H54 (cell line): ENCODE results near the gene CEP112.

ENCODE experiments used
- DNase-seq: peaks from one replicate; pipeline ENCODE4 v3.0.0; 2011; ENCODE audit warnings: low spot score, mixed read lengths; ENCODE audit not compliant: insufficient read length
- FAIRE-seq: peaks from 3 replicates; lab custom pipeline; 2011; peaks lifted over from hg19 to GRCh38; lab: Jason Lieb, UNC
- POLR2A ChIP-seq: IDR thresholded peaks from 2 replicates; pipeline ENCODE4 v1.6.1; 2011; ENCODE audit warnings: low read depth, mild to moderate bottlenecking, low read length

CEP112 gene

DNA sequence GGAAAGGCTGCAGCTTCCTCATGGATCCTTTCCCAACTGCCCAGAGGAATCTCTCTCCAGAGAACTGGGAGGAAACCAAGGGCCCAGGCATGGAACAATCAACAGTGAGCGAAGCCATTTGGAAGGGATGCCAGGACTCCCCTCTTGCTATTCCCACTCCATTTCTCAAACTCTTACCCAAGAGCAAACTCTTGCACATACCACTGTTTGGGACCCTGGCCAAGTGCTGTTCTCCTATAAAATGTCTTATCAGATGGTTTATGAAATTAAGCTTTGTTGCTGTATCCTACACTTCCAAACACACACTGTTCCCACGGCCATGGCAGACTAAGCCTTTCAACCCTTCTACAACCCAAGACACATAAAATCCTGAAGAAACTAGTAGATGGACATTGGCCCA lies 582.2 kb downstream of the CEP112 start:
- no peak for FAIRE-seq
- no peak for TF ChIP-seq POLR2A
- DNase-seq: no peak

- DNase-seq: no peak
- TF ChIP-seq POLR2A: no peak
- no peak for FAIRE-seq
These were observed 582.6 kb downstream of the CEP112 start for GRCh38 chr17:65609286-65609685.

GRCh38 chr17:65604070-65604469 lies 587.9 kb downstream of the CEP112 start:
- no peak for FAIRE-seq
- DNase-seq: no peak
- TF ChIP-seq POLR2A: no peak

- no peak for TF ChIP-seq POLR2A
- FAIRE-seq (no peak), DNase-seq (no peak)
These were observed 590.1 kb downstream of the CEP112 start for GRCh38 chr17:65601881-65602280.

GRCh38 chr17:65601145-65601544 lies 590.8 kb downstream of the CEP112 start:
- TF ChIP-seq POLR2A: no peak
- FAIRE-seq (no peak), DNase-seq (no peak)

DNA sequence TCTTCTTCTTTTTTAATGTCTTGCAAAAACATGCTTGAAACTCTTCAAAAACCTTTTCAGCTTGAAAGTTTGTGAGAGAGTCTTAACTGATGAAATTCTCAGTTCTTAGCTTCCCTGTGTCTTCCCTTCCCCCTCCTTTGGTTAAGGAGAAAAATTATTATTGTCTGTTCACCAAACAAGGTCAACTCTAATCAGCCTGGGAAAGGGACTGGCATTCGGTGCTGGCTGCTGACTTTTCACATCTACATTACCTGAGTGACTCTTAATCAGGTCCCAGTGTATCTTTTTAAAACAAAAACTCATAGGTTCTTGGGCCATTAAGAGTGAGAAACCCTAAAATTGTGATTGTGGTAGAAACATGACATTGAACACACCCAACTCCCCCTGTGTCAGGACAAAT lies 591.4 kb downstream of the CEP112 start:
- TF ChIP-seq POLR2A: no peak
- no peak for DNase-seq
- no peak for FAIRE-seq

GRCh38 chr17:65599650-65600049 lies 592.3 kb downstream of the CEP112 start:
- DNase-seq (no peak), FAIRE-seq (no peak)
- no peak for TF ChIP-seq POLR2A

GRCh38 chr17:65598746-65599145 lies 593.2 kb downstream of the CEP112 start:
- DNase-seq (no peak), FAIRE-seq (no peak)
- no peak for TF ChIP-seq POLR2A

DNA sequence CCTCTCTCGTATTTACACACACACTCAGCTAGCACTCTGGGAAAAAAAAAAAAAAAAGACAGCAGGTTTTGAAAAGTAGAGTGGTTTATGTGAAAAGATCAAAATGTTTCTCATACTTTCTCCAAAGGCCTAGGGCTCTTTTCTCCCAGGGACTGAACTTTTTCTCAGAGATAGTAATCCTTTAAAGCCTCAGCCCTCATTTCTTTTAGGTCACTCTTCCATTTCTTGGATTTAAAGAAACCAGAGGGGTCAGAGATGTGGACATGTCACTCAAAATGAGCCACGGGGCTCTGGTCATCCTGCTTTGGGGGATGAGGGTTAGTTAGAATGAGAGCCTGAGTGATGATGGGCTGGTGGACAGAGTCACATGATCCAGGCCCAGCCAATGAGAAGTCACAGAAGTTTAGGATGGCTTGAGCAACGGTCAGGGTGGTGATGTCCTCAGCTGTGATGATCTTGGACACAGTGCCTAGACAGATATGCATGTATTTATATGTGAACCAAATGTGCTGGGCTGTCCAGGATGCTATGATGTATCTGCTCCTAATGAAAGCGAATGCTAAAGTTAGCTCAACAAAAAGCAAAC lies 596.8 kb downstream of the CEP112 start:
- TF ChIP-seq POLR2A: no peak
- DNase-seq (no peak), FAIRE-seq (no peak)

- no peak for FAIRE-seq
- no peak for TF ChIP-seq POLR2A
- DNase-seq: no peak
These were observed 597.8 kb downstream of the CEP112 start for GRCh38 chr17:65593855-65594845.

DNA sequence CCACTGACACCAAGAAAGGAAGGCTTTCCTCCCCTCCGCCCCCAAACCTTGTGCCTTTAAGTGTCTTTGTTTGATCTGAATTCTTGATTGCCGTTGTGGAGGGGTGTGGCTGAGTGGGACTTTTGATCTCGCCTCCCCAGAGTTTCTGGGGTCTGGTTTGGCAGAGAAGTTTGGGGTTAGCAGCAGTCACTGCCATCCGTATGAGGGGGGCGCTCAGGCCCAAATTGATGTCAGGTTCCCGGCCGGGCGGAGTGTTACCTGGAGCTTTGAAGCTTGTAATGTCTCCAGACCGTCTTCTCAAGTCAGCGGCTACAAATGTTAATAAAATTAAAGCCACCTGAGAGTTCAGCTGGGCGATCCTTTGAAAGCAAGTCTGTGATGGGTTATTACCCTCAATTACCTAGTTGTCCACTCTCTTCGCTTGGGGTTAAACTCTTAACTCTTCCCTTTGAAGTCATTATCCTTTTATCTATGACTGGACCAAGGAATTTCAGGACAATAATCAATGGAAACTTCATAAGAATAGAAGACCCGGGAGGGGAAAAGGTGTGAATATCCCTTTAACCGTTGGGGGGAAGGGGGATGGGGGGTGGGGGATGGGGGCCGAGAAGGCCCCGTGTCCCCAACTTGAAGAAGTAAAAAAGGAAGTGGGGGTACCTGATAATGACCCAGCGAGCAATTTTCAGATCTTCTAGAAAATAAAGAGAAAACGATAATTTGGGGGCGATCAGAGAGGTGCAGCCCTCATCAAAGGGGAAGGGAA lies 598.7 kb downstream of the CEP112 start:
- no peak for FAIRE-seq
- no peak for DNase-seq
- no peak for TF ChIP-seq POLR2A

GRCh38 chr17:65592125-65592965 lies 599.6 kb downstream of the CEP112 start:
- DNase-seq (no peak), FAIRE-seq (no peak)
- no peak for TF ChIP-seq POLR2A

DNA sequence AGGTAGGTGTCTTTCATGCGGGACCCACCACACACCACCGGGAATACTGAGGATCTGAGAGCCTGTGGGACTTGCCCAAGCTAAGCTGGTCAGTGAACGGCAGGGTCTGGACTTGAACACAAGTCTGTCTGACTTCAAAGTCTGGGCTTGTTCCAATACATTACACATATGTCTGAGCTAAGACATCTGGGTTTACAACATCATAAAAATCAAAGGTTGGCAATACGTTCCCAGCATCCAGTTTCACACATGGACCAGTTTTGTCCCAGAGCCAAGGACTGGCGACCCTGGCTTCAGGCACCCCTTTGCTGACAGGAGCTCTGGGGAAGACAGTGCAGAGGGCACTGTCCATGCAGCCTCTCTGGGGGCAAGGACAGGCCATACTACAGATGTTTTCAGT lies 602.6 kb downstream of the CEP112 start:
- TF ChIP-seq POLR2A: no peak
- DNase-seq (no peak), FAIRE-seq (no peak)

DNA sequence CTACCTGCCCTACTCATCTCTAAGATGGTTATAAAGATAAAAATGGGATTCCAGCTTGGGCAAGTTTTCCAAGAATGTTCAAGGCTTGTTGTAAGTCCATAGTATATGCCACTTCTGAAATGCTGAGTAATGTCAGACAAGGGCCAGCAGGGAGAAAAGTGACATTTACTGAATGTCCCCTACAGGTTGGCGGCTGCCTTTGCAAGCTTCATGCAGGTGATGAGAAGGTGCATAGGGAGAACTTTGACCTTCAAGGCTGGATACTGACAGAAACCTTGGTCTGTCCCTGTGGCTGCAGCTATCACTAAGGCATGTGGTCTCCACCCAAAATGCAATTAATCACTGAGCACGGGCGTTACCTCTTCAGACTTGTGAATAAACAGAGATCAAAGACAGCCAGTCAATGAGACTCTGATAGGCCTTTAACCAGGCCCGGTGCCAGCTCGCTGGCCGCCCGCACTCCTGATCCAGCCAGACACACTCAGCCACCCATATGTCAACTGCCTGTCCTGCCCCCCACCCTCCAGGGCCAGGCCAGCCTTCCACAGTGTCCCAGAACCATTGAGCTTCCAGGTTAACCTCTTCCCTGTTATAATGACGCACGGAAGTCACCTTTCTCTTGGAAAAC lies 603.6 kb downstream of the CEP112 start:
- no peak for TF ChIP-seq POLR2A
- DNase-seq: no peak

More for the DNA sequence above, 603.6 kb downstream of the CEP112 start:
- no peak for FAIRE-seq
